HUES6 (cell line): ENCODE data around the gene USH1G.

Source experiments
- H3K27ac ChIP-seq: 2 replicates; pipeline ENCODE4 v1.7.0; 2013; ENCODE audit warnings: low read depth, mild to moderate bottlenecking, low read length, inconsistent platforms
- H3K27me3 ChIP-seq: 2 replicates; pipeline ENCODE4 v1.6.1; 2013; ENCODE audit warnings: low read length; ENCODE audit not compliant: control insufficient read depth, insufficient read depth
- H3K36me3 ChIP-seq: 2 replicates; pipeline ENCODE4 v1.6.1; 2013; ENCODE audit warnings: low read length; ENCODE audit not compliant: control insufficient read depth, insufficient read depth
- H3K4me1 ChIP-seq: 2 replicates; pipeline ENCODE4 v1.6.1; 2013; ENCODE audit warnings: low read length; ENCODE audit not compliant: control insufficient read depth, insufficient read depth
- H3K4me3 ChIP-seq: 2 replicates; pipeline ENCODE4 v1.5.1; 2013; ENCODE audit warnings: low read depth, low read length
- H3K9ac ChIP-seq: one replicate; pipeline ENCODE4 v1.6.1; 2013; ENCODE audit warnings: mild to moderate bottlenecking, low read length
- H3K9me3 ChIP-seq: 2 replicates; pipeline ENCODE4 v1.6.1; 2013; ENCODE audit warnings: low read depth, low read length; ENCODE audit not compliant: control insufficient read depth, insufficient read depth

Gene USH1G

DNA sequence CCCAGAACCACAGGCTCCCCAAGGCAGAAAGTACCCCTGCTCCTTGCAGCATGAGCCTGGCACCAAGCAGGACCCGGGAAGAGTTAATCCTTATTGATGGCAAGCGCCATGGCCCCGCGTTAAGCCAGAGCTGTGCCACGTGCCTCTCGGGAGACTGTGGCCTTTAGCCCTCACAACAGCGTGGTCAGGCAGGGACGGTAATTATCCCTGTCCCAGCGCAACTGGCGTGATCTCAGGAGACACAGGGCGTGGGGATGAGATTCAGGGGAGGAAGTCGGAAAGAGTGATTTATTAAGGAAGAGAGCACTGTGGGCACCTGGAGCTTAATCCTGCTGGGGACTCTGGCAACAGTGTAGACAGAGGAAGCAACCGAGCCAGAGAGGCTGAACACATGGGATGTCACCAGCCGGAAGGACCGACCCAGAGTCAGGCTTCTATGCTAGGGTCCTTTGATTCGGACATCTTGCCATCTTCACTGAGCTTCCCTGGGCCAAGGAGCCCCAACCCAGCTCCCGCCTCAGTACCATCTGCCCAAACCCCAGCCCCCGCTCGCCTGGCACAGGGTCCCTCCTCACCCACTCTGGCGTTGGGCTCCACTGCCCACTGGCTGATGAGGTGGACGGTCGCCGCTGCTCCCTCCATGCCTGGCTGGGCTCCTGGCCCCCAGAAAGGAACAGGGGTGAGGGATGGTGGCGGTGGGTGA lies 29.5 kb upstream of the USH1G start:
- Histone ChIP-seq H3K9ac (no peak overlapping the region), H3K27me3 (peaks cover 28% of the 10 kb centered on the region; the same call in 1 of the 2 replicates), H3K9me3 (no peaks in the 10 kb centered on the region), H3K27ac (no peak overlapping the region), H3K4me3 (no peak overlapping the region), H3K4me1 (peaks cover 13% of the 10 kb centered on the region), H3K36me3 (no peaks in the 10 kb centered on the region)

DNA sequence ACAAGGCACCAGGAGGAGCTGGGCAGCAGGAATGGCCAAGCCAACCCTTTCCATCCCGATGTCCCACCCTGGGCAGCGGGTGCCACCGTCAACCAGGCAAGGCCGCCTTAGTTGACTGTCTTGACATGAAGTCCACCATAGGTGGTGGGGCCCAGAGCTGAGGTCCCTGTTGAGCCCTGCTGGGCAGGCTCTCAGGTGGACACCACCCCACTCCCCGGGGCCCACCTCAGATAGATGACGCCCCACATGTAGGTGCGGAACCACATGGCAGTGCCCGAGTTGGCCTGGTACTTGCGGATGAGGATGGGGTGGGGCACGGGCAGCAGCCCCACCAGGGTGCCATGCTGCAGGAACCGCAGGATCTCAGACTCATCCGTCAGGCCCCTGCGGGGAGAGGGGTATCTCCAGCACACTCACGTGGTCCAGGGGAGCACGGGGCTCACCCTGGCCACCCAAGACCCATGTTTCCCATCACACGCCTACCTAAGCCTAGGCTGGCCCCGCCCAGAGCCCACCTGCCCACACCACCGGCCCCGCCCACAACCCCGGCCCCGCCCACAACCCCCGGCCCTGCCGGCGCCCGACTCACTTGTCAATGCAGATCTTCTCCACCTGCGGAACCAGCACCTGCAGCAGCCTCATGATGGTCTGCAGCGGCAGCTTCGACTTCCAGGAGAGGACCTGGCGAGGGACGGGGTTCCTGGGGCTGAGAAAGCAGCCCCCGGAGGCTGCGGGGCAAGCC lies 28.8 kb upstream of the USH1G start:
- H3K36me3 ChIP-seq: no peaks in the 10 kb centered on the region
- no peak overlapping the region for H3K4me3 ChIP-seq
- no peaks in the 10 kb centered on the region for H3K9me3 ChIP-seq
- peaks cover 13% of the 10 kb centered on the region for H3K4me1 ChIP-seq
- H3K27ac ChIP-seq: no peak overlapping the region
- H3K27me3 ChIP-seq: peaks cover 34% of the 10 kb centered on the region; the same call in 1 of the 2 replicates
- no peak overlapping the region for H3K9ac ChIP-seq

- H3K27ac ChIP-seq: no peak overlapping the region
- H3K27me3 ChIP-seq: peaks cover 33% of the 10 kb centered on the region; the same call in 1 of the 2 replicates
- no peak overlapping the region for H3K9ac ChIP-seq
- H3K4me1 ChIP-seq: peaks cover 13% of the 10 kb centered on the region
- no peaks in the 10 kb centered on the region for H3K9me3 ChIP-seq
- H3K4me3 ChIP-seq: no peak overlapping the region
- H3K36me3 ChIP-seq: no peaks in the 10 kb centered on the region
Observed at GRCh38 chr17:74951065-74951464, 28.0 kb upstream of the USH1G start.

DNA sequence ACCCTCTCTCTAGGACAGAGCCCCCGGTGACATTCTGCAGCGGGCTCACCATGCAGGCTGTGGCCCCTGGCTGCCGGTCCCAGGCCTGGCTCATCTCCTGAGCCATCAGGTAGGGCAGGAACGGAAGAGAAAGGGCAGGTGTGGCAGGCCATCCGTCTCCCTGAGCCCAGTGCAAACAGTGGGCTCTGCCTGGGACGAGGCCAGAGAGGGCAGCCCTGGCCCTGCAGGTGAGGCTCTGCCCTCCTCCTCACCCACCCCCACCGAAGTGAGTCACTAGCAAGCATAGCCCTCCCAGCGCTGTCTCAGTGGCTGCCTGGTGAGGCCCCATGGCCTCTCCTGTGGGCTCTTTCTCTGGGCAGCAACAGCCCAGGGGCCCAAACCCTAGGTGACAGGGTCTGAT lies 27.2 kb upstream of the USH1G start:
- H3K9me3 ChIP-seq: no peaks in the 10 kb centered on the region
- H3K9ac ChIP-seq: no peak overlapping the region
- no peak overlapping the region for H3K27ac ChIP-seq
- peaks cover 13% of the 10 kb centered on the region for H3K4me1 ChIP-seq
- peaks cover 38% of the 10 kb centered on the region; the same call in 1 of the 2 replicates for H3K27me3 ChIP-seq
- H3K36me3 ChIP-seq: no peaks in the 10 kb centered on the region
- H3K4me3 ChIP-seq: no peak overlapping the region

- no peak overlapping the region for H3K9ac ChIP-seq
- no peak overlapping the region for H3K27ac ChIP-seq
- H3K36me3 ChIP-seq: no peaks in the 10 kb centered on the region
- H3K9me3 ChIP-seq: no peaks in the 10 kb centered on the region
- peaks cover 13% of the 10 kb centered on the region for H3K4me1 ChIP-seq
- H3K27me3 ChIP-seq: peaks cover 39% of the 10 kb centered on the region; the same call in 1 of the 2 replicates
- H3K4me3 ChIP-seq: no peak overlapping the region
Observed at GRCh38 chr17:74949455-74950115, 26.5 kb upstream of the USH1G start.

DNA sequence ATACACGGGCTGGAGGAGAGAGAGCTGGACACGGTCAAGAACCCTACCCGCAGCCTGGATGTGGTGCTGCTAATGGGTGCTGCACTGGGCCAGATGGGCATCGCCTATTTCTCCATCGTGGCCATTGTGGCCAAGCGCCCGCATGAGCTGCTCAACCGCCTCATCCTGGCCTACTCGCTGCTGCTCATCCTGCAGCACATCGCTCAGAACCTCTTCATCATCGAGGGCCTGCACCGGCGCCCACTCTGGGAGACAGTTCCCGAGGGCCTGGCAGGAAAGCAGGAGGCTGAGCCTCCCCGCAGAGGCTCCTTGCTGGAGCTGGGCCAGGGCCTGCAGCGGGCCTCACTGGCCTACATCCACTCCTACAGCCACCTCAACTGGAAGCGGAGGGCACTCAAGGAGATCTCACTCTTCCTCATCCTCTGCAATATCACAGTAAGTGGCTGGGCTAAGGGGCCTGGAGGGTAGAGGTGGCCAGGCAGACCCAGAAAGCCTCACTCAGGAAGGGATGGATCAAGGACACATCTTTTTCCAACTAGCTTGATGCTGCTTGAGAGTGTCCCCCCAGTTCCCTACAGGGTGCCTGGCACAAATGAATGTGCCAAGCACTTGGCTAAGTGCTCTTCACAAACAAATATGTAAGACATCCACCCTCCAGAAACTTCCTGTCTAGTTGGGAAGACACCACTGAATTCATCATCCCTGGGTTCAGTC lies 24.1 kb upstream of the USH1G start:
- H3K27ac ChIP-seq: no peak overlapping the region
- H3K36me3 ChIP-seq: no peaks in the 10 kb centered on the region
- H3K4me3 ChIP-seq: no peak overlapping the region
- H3K4me1 ChIP-seq: peaks cover 19% of the 10 kb centered on the region
- H3K9ac ChIP-seq: no peak overlapping the region
- peaks cover 46% of the 10 kb centered on the region for H3K27me3 ChIP-seq
- H3K9me3 ChIP-seq: no peaks in the 10 kb centered on the region

GRCh38 chr17:74946641-74947040 lies 23.6 kb upstream of the USH1G start:
- Histone ChIP-seq H3K4me1 (peaks cover 18% of the 10 kb centered on the region), H3K27ac (no peak overlapping the region), H3K9ac (no peak overlapping the region), H3K4me3 (no peak overlapping the region), H3K36me3 (no peaks in the 10 kb centered on the region), H3K9me3 (no peaks in the 10 kb centered on the region), H3K27me3 (peaks cover 50% of the 10 kb centered on the region)

DNA sequence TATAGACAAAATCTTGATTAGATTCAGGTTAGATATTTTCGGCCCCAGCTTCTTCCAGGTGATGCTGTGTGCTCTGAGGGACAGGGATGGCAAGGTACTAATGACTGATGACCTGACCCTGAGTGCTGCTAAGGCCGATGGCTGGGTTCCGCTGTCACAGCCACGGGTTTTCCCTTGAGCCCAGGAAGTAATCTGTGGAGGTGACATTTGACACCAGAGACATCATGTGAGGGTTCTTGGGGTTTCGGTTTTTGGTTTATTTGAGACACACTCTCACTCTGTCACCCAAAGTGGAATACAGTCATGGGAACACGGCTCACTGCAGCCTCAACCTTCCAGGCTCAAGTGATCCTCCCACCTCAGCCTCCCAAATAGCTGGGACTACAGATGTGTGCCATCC lies 22.5 kb upstream of the USH1G start:
- H3K4me3 ChIP-seq: no peak overlapping the region
- peaks cover 18% of the 10 kb centered on the region for H3K4me1 ChIP-seq
- H3K36me3 ChIP-seq: no peaks in the 10 kb centered on the region
- H3K9me3 ChIP-seq: no peaks in the 10 kb centered on the region
- no peak overlapping the region for H3K27ac ChIP-seq
- peaks cover 57% of the 10 kb centered on the region for H3K27me3 ChIP-seq
- no peak overlapping the region for H3K9ac ChIP-seq

DNA sequence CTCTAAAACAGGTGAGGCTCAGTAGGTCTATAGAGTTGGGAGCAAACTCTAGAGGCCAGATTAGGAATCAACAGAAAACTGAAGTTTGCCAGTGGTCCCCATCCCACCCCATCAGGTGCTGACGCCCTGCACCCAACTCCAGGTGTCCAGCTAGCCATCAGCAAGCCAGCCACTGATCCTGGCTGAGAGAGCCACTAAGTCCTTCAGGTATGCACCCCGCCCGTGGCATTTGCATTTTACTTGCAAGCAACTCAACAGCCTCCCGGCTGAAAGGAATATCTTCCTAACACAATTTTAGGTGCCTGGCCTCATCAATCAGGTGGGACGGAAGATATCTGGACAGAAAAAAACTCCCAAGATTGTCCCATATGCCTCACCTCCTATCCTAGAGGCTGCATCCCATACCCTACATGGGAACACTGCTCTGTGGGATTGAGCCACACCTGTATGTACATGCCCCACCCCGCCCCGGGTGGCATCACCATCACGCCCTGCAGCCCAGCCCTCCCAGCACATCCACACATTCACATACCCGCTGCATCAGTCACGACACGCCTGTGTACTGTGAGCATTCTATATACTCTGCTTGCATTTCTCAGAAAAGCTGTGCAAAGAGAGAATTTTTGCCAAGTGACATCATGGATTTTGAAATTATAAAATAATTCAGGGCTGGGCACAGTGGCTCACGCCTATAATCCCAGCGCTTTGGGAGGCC lies 20.9 kb upstream of the USH1G start:
- H3K4me1 ChIP-seq: peaks cover 9% of the 10 kb centered on the region
- H3K9me3 ChIP-seq: no peaks in the 10 kb centered on the region
- no peak overlapping the region for H3K4me3 ChIP-seq
- no peak overlapping the region for H3K9ac ChIP-seq
- H3K27me3 ChIP-seq: peaks cover 64% of the 10 kb centered on the region
- no peak overlapping the region for H3K27ac ChIP-seq
- no peaks in the 10 kb centered on the region for H3K36me3 ChIP-seq

DNA sequence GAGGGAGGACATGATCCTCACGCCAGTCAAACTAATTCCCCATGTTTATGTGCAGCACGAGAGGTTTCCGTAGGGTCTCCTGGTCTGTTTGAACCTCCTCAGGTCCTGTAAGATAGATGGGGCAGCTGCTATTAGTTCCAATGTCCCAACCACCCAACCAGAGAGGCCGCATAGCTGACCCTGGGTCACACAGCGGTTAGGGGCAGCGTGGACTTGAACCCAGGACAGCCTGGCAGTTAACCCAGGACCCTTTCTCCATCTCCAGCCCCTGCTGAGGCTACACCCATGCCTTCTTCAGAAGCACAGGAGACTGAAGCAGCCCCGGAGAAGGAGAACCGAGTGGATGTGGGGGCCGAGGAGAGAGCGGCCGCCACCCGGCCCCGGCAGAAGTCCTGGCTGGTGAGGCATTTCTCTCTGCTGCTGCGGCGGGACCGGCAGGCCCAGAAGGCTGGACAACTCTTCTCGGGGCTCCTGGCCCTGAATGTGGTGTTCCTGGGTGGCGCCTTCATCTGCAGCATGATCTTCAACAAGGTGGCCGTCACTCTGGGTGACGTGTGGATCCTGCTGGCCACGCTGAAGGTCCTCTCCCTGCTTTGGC lies 18.2 kb upstream of the USH1G start:
- Histone ChIP-seq H3K4me1 (peaks cover 9% of the 10 kb centered on the region), H3K27me3 (peaks cover 75% of the 10 kb centered on the region)

More for the DNA sequence above, 18.2 kb upstream of the USH1G start:
- H3K36me3 ChIP-seq: no peaks in the 10 kb centered on the region
- H3K27ac ChIP-seq: no peak overlapping the region
- H3K4me3 ChIP-seq: no peak overlapping the region
- no peaks in the 10 kb centered on the region for H3K9me3 ChIP-seq
- no peak overlapping the region for H3K9ac ChIP-seq
